AG04450 (cell line): ENCODE data around the gene ZBTB43. TPM values are rescaled to one million over a fixed set of nuclear protein-coding genes. Genes with fewer than 3 reads are reported as not detected.
A peak's percentile ranks its signal among the peaks of the same experiment; 100 is the strongest.

Experiments used
- CTCF ChIA-PET: fragments of 300-600, 350-600 bp; formaldehyde crosslinking; extraction: SDS; loops from one replicate; lab custom pipeline; 2022; ENCODE audit warnings: antibody characterized with exemption, inconsistent platforms; lab: Charles Lee
- POLR2A ChIA-PET: fragments of 350-600 bp; formaldehyde crosslinking; extraction: SDS; loops from one replicate; lab custom pipeline; 2021; ENCODE audit warnings: antibody characterized with exemption, inconsistent platforms; lab: Yijun Ruan, JAX
- DNase-seq: peaks from one replicate; pipeline ENCODE4 v3.0.0-alpha.2; 2011; ENCODE audit warnings: low read depth, low spot score
- H3K27ac ChIP-seq: one replicate; pipeline ENCODE4 v1.5.1; 2012; ENCODE audit warnings: low read depth, low read length, control low read depth
- H3K27me3 ChIP-seq: one replicate; pipeline ENCODE4 v1.6.0; 2012; ENCODE audit warnings: low read length; ENCODE audit not compliant: control insufficient read depth, insufficient read depth
- H3K4me3 ChIP-seq: 2 replicates; pipeline ENCODE4 v1.5.1; 2011; ENCODE audit warnings: mild to moderate bottlenecking, low read depth, low read length, control low read depth
- H3K9me3 ChIP-seq: 2 replicates; pipeline ENCODE4 v1.5.1; 2012; ENCODE audit warnings: low read length; ENCODE audit not compliant: control insufficient read depth, insufficient read depth
- polyA plus RNA-seq: library from polyadenylated mRNA; depleted of rRNA; stranded (reverse); fragments of >200 nt; gene quantifications from 2 replicates; pipeline ENCODE4 v1.2.3, GENCODE V29; 2011
- TF ChIP-seq, protein P1 (sequence below): IDR thresholded peaks from 2 replicates; pipeline ENCODE4 v1.5.1; 2011; ENCODE audit warnings: low read depth, low read length, control low read depth, inconsistent platforms

The ZBTB43 gene
- polyA plus RNA-seq, 1 experiment: 11.7 TPM

DNA sequence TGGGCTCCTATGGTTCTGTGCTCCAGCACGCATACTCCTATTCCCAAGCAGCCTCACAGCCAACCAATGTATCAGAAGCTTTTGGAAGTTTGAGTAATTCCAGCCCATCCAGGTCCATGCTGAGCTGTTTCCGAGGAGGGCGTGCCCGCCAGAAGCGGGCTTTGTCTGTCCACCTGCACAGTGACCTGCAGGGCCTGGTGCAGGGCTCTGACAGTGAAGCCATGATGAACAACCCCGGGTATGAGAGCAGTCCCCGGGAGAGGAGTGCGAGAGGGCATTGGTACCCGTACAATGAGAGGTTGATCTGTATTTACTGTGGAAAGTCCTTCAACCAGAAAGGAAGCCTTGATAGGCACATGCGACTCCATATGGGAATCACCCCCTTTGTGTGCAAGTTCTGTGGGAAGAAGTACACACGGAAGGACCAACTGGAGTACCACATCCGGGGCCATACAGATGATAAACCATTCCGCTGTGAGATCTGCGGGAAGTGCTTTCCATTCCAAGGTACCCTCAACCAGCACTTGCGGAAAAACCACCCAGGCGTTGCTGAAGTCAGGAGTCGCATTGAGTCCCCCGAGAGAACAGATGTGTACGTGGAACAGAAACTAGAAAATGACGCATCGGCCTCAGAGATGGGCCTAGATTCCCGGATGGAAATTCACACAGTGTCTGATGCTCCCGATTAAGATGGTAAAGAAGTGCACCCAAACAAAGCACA is 75.5 kb downstream of the ZBTB43 start:
- DNase-seq: no peak
- Histone ChIP-seq H3K27ac (no peak overlapping the region), H3K9me3 (no peaks in the 10 kb centered on the region), H3K4me3 (no peak overlapping the region), H3K27me3 (no peaks in the 10 kb centered on the region)
- CTCF ChIA-PET: no interaction called here
- POLR2A ChIA-PET: no interaction called here
- TF ChIP-seq, protein P1, sequence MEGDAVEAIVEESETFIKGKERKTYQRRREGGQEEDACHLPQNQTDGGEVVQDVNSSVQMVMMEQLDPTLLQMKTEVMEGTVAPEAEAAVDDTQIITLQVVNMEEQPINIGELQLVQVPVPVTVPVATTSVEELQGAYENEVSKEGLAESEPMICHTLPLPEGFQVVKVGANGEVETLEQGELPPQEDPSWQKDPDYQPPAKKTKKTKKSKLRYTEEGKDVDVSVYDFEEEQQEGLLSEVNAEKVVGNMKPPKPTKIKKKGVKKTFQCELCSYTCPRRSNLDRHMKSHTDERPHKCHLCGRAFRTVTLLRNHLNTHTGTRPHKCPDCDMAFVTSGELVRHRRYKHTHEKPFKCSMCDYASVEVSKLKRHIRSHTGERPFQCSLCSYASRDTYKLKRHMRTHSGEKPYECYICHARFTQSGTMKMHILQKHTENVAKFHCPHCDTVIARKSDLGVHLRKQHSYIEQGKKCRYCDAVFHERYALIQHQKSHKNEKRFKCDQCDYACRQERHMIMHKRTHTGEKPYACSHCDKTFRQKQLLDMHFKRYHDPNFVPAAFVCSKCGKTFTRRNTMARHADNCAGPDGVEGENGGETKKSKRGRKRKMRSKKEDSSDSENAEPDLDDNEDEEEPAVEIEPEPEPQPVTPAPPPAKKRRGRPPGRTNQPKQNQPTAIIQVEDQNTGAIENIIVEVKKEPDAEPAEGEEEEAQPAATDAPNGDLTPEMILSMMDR: no peak

DNA sequence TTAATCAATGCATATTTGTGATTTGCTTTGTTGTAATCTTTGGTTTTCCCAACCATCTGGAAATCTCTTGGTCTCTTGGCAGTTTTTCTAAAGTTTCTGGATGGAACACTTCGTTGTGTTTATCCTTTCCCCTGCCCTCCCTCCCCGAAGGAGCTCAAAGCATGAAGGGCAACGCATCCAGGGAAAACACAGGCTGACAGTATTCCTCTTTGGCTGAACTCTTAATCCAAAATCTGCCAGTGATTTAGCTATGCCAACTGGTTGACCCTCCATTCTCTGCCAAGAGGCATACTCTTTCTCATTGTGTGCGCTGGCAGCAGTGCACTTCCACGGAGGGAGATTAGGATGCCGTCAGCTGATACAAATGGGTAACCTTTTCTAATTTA is 76.1 kb downstream of the ZBTB43 start:
- POLR2A ChIA-PET: no interaction called here
- Histone ChIP-seq H3K9me3 (no peaks in the 10 kb centered on the region), H3K4me3 (no peak overlapping the region), H3K27me3 (no peaks in the 10 kb centered on the region), H3K27ac (no peak overlapping the region)
- CTCF ChIA-PET: no interaction called here
- TF ChIP-seq, protein P1: no peak
- DNase-seq: no peak

- POLR2A ChIA-PET: no interaction called here
- CTCF ChIA-PET: no interaction called here
- no peak for DNase-seq
- no peak overlapping the region for H3K4me3 ChIP-seq
- H3K27ac ChIP-seq: no peak overlapping the region
- no peaks in the 10 kb centered on the region for H3K27me3 ChIP-seq
- H3K9me3 ChIP-seq: no peaks in the 10 kb centered on the region
- TF ChIP-seq, protein P1: no peak
Measured at GRCh38 chr9:126882746-126883145, 77.9 kb downstream of the ZBTB43 start.

GRCh38 chr9:126883636-126884035 is 78.8 kb downstream of the ZBTB43 start:
- ChIA-PET CTCF (no interaction called here), POLR2A (no interaction called here)
- no peaks in the 10 kb centered on the region for H3K27me3 ChIP-seq
- H3K4me3 ChIP-seq: no peak overlapping the region
- TF ChIP-seq, protein P1: no peak
- no peak overlapping the region for H3K27ac ChIP-seq
- DNase-seq: no peak
- H3K9me3 ChIP-seq: no peaks in the 10 kb centered on the region

- DNase-seq: no peak
- TF ChIP-seq, protein P1: no peak
- Histone ChIP-seq H3K9me3 (no peaks in the 10 kb centered on the region), H3K27me3 (no peaks in the 10 kb centered on the region), H3K4me3 (no peak overlapping the region), H3K27ac (peak overlapping the region; percentile 24)
- ChIA-PET POLR2A (no interaction called here), CTCF (no interaction called here)
Measured at GRCh38 chr9:126885131-126885641, 80.3 kb downstream of the ZBTB43 start.
